ENCODE measurements around the gene CACNA1C.

DNA sequence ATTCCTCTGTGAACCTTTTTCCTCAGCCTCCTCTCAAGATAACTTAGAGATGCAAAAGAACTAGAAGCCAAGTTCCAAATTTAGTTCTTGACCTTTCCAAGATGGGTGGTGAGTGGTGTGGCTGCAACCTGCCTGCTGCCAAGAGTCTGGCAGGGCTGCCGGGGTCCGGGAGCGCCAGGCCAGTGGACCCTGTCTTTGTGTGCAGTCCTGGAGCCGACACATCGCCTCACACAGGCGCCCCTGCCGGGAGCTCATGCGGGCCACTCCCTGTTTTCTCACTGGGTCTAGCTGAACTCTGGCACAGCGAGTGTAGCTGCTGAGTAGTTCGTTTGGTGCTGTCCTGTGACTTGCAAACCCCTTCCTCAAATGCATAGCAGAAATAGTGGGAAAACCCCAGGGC is 84.9 kb downstream of the CACNA1C start:
- TF ChIP-seq, protein P1, sequence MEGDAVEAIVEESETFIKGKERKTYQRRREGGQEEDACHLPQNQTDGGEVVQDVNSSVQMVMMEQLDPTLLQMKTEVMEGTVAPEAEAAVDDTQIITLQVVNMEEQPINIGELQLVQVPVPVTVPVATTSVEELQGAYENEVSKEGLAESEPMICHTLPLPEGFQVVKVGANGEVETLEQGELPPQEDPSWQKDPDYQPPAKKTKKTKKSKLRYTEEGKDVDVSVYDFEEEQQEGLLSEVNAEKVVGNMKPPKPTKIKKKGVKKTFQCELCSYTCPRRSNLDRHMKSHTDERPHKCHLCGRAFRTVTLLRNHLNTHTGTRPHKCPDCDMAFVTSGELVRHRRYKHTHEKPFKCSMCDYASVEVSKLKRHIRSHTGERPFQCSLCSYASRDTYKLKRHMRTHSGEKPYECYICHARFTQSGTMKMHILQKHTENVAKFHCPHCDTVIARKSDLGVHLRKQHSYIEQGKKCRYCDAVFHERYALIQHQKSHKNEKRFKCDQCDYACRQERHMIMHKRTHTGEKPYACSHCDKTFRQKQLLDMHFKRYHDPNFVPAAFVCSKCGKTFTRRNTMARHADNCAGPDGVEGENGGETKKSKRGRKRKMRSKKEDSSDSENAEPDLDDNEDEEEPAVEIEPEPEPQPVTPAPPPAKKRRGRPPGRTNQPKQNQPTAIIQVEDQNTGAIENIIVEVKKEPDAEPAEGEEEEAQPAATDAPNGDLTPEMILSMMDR (conservative IDR thresholded peaks at IDR 0.05) = no peak
- no peak for TF ChIP-seq ZFX (IDR thresholded peaks at IDR 0.05)

All from C4-2B (cell line).